ENCODE measurements around the gene ESYT2. TPM values are rescaled to one million over a fixed set of nuclear protein-coding genes. Genes with fewer than 3 reads are reported as not detected.
A peak's percentile ranks its signal among the peaks of the same experiment; 100 is the strongest.

Gene ESYT2
- total RNA-seq, 1 experiment from 2014 or later = 68.2 TPM

GRCh38 chr7:158811894-158812293 is 17.4 kb downstream of the ESYT2 start:
- CTCF ChIA-PET = interaction anchor here (1.0 kb wide), 1 partner anchor 9 kb away, joined by 3 read pairs; no protein-coding TSS in a partner anchor
- intact Hi-C loops (cut with micrococcal nuclease) = no loop called here
- Histone ChIP-seq H3K4me1 (ENCODE audit: control insufficient read depth in 1 of 2, insufficient read depth in 2 of 2, low read length in 2 of 2) (peaks cover 18 to 52% of the 10 kb centered on the region in 2 experiments), H3K27me3 (ENCODE audit: insufficient read depth, low read length) (no peaks in the 10 kb centered on the region), H3K4me3 (replicated peaks in 1 of 2; ENCODE audit: low read depth in 1 of 2, low read length in 2 of 2) (no peak overlapping the region), H3K9me2 (ENCODE audit: insufficient read depth) (no peaks in the 10 kb centered on the region), H2AFZ (ENCODE audit: low read depth, low read length, poor library complexity, severe bottlenecking) (no peak overlapping the region), H3K4me2 (ENCODE audit: low read length) (peak overlapping the region; percentile 39), H3K9me3 (ENCODE audit: control insufficient read depth in 1 of 2, insufficient read depth in 1 of 2, low read depth in 1 of 2, low read length in 2 of 2) (no peaks in the 10 kb centered on the region), H3K79me2 (ENCODE audit: insufficient read depth, low read length) (peaks cover 96% of the 10 kb centered on the region), H3K36me3 (ENCODE audit: control insufficient read depth in 1 of 2, insufficient read depth in 2 of 2, low read length in 2 of 2) (no peaks in the 10 kb centered on the region), H3K27ac (ENCODE audit: low read depth, low read length) (0 out of 2 replicates have a peak overlapping the region, but pooled peaks have one; percentile 8), H3K9ac (ENCODE audit: low read length) (peak overlapping the region; percentile 2; the same call in 1 of the 2 replicates), H4K20me1 (ENCODE audit: insufficient read depth) (0 out of 2 replicates have a peak, but pooled peaks cover 6% of the 10 kb centered on the region)
- peak; percentile 26 for ATAC-seq
- RAD21 ChIA-PET (ENCODE audit: low non-redundant PET in 1 of 2, low total read pairs in 2 of 2, uncharacterized antibody in 2 of 2, unreplicated experiment in 2 of 2) = no interaction called here
- POLR2A ChIA-PET = no interaction called here
- no peak for DNase-seq (ENCODE audit: low read depth, low spot score)
- no TSS peak for BruUV-seq (replicated peaks)
- TF ChIP-seq, protein P1, sequence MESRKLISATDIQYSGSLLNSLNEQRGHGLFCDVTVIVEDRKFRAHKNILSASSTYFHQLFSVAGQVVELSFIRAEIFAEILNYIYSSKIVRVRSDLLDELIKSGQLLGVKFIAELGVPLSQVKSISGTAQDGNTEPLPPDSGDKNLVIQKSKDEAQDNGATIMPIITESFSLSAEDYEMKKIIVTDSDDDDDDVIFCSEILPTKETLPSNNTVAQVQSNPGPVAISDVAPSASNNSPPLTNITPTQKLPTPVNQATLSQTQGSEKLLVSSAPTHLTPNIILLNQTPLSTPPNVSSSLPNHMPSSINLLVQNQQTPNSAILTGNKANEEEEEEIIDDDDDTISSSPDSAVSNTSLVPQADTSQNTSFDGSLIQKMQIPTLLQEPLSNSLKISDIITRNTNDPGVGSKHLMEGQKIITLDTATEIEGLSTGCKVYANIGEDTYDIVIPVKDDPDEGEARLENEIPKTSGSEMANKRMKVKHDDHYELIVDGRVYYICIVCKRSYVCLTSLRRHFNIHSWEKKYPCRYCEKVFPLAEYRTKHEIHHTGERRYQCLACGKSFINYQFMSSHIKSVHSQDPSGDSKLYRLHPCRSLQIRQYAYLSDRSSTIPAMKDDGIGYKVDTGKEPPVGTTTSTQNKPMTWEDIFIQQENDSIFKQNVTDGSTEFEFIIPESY (IDR thresholded peaks at IDR 0.05; ENCODE audit: extremely low read depth, insufficient replicate concordance, low read length) = no peak
- TF ChIP-seq POLR2A (IDR thresholded peaks at IDR 0.05; ENCODE audit: borderline replicate concordance, extremely low read depth, insufficient read depth, insufficient read length) (no peak), SP1 (IDR thresholded peaks at IDR 0.05; ENCODE audit: low read depth) (no peak), CEBPB (IDR thresholded peaks at IDR 0.05; ENCODE audit: low read depth) (no peak), RAD21 (IDR thresholded peaks at IDR 0.05; ENCODE audit: low read depth) (no peak), ELF1 (IDR thresholded peaks at IDR 0.05; ENCODE audit: borderline replicate concordance, low read depth) (no peak), FOSL1 (IDR thresholded peaks at IDR 0.05; ENCODE audit: low read depth) (no peak), SRF (IDR thresholded peaks at IDR 0.05; ENCODE audit: low read depth) (no peak), ZNF274 (IDR thresholded peaks at IDR 0.05; ENCODE audit: low read depth, low read length) (no peak), ZFX (IDR thresholded peaks at IDR 0.05) (no peak), SIN3A (IDR thresholded peaks at IDR 0.05; ENCODE audit: low read depth) (no peak), YY1 (IDR thresholded peaks at IDR 0.05; ENCODE audit: extremely low read depth, insufficient replicate concordance, low read depth, low read length) (no peak), JUND (IDR thresholded peaks at IDR 0.05) (no peak), EGR1 (IDR thresholded peaks at IDR 0.05; ENCODE audit: low read depth) (no peak), EZH2phosphoT487 (IDR thresholded peaks at IDR 0.05; ENCODE audit: borderline replicate concordance) (no peak), EZH2 (IDR thresholded peaks at IDR 0.05) (no peak)
- TF ChIP-seq, protein P2, sequence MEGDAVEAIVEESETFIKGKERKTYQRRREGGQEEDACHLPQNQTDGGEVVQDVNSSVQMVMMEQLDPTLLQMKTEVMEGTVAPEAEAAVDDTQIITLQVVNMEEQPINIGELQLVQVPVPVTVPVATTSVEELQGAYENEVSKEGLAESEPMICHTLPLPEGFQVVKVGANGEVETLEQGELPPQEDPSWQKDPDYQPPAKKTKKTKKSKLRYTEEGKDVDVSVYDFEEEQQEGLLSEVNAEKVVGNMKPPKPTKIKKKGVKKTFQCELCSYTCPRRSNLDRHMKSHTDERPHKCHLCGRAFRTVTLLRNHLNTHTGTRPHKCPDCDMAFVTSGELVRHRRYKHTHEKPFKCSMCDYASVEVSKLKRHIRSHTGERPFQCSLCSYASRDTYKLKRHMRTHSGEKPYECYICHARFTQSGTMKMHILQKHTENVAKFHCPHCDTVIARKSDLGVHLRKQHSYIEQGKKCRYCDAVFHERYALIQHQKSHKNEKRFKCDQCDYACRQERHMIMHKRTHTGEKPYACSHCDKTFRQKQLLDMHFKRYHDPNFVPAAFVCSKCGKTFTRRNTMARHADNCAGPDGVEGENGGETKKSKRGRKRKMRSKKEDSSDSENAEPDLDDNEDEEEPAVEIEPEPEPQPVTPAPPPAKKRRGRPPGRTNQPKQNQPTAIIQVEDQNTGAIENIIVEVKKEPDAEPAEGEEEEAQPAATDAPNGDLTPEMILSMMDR (IDR thresholded peaks at IDR 0.05 in 2 of 3, conservative IDR thresholded peaks at IDR 0.05 in 1 of 3; ENCODE audit: borderline replicate concordance in 1 of 3, insufficient read depth in 1 of 3, low read depth in 2 of 3, low read length in 2 of 3) = no peak
- TF ChIP-seq, protein P3, sequence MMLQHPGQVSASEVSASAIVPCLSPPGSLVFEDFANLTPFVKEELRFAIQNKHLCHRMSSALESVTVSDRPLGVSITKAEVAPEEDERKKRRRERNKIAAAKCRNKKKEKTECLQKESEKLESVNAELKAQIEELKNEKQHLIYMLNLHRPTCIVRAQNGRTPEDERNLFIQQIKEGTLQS (IDR thresholded peaks at IDR 0.05) = no peak
- TF ChIP-seq, protein P4, sequence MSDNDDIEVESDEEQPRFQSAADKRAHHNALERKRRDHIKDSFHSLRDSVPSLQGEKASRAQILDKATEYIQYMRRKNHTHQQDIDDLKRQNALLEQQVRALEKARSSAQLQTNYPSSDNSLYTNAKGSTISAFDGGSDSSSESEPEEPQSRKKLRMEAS (IDR thresholded peaks at IDR 0.05) = no peak

Measured in HCT116 (cell line).